ENCODE data around the gene MYO3B.

DNA sequence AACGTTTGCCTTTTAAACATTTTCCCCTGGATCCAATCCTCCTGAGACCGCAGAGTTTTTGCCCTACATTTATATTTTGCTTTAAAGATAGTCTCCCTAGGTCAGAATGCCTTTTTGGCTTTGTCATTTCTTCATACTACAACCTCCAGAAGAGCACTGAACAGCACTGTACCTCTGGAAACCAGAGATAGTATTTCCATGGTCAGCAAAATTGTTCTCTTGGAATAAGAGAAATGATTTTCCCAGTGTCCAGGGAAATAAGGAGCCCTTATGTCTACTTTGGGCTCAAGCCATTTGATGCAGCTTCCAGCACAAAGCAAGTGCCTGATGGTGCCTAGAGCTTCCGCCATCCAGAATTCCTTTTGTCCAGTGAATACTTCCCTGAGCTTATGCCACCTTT is 461.7 kb downstream of the MYO3B start:
- TF ChIP-seq MAFK (IDR thresholded peaks at IDR 0.05; ENCODE audit: low read depth, low read length): no peak
- TF ChIP-seq CTCF (IDR thresholded peaks at IDR 0.05; ENCODE audit: control extremely low read depth in 1 of 3, insufficient read depth in 1 of 3, low read depth in 1 of 3, low read length in 3 of 3): no peak
